A549 (cell line): Measurements from ENCODE around the gene SEPSECS. TPM values are rescaled to one million over a fixed set of nuclear protein-coding genes. Genes with fewer than 3 reads are reported as not detected.

Source experiments
- ATAC-seq, 2 experiments: fragments of 200-7000 bp in 1 of 2; fragments of >200 bp in 1 of 2; cut with Nextera tagmentation in 1 of 2; cut with Tn5 transposase in 1 of 2; 3 replicates each; pipeline versions ENCODE4 v1.8.0 to v1.9.1; 2018 to 2020; ENCODE audit warnings: mild to moderate bottlenecking in 1 of 2, moderate library complexity in 1 of 2
- CTCF ChIA-PET: fragments of 300-600 bp; sonication (Branson Sonifier 250); formaldehyde crosslinking; extraction: SDS; loops from one replicate; lab custom pipeline; 2021; ENCODE audit warnings: antibody characterized with exemption, inconsistent platforms; lab: Yijun Ruan, JAX
- POLR2A ChIA-PET: fragments of 350-600 bp; formaldehyde crosslinking; extraction: SDS; loops from one replicate; lab custom pipeline; 2021; ENCODE audit warnings: antibody characterized with exemption, inconsistent platforms; lab: Yijun Ruan, JAX
- DNase-seq, 2 experiments: peaks; one replicate each; pipeline versions ENCODE4 v3.0.0 to v3.0.0-alpha.2; 2011 to 2016; ENCODE audit warnings: low read depth in 1 of 2, low spot score in 1 of 2
- FAIRE-seq: peaks from 2 replicates; lab custom pipeline; 2011; peaks lifted over from hg19 to GRCh38; lab: Jason Lieb, UNC
- H3K27ac ChIP-seq, 2 experiments: fragments of >200 bp; sonication (Bioruptor Twin); formaldehyde crosslinking; 3 replicates each; pipeline ENCODE4 v1.5.1; 2016 to 2017
- H3K4me1 ChIP-seq: fragments of >200 bp; sonication (Bioruptor Twin); formaldehyde crosslinking; 3 replicates; pipeline ENCODE4 v1.6.1; 2016
- H3K4me2 ChIP-seq: fragments of >200 bp; sonication (Bioruptor Twin); formaldehyde crosslinking; 3 replicates; pipeline ENCODE4 v1.6.1; 2016
- H3K4me3 ChIP-seq: fragments of >200 bp; sonication (Bioruptor Twin); formaldehyde crosslinking; 3 replicates; pipeline ENCODE4 v1.5.1; 2016
- H3K9me3 ChIP-seq: fragments of >200 bp; sonication (Bioruptor Twin); formaldehyde crosslinking; 3 replicates; pipeline ENCODE4 v1.6.1; 2016
- BCL3 ChIP-seq: fragments of >200 bp; sonication (Bioruptor Twin); formaldehyde crosslinking; IDR thresholded peaks from 3 replicates; pipeline ENCODE4 v1.6.1; 2016
- BHLHE40 ChIP-seq: IDR thresholded peaks from 2 replicates; pipeline ENCODE4 v1.6.1; 2012; ENCODE audit warnings: low read depth, low read length, inconsistent platforms
- CBX2 ChIP-seq: fragments of 200-600 bp; sonication (generic); IDR thresholded peaks from 2 replicates; pipeline ENCODE4 v1.6.1; 2016; ENCODE audit warnings: low read depth, mild to moderate bottlenecking, borderline replicate concordance
- CEBPB ChIP-seq, 2 experiments: fragments of >200 bp in 1 of 2; sonication (Bioruptor Twin) in 1 of 2; formaldehyde crosslinking in 1 of 2; IDR thresholded peaks; 2 replicates each; pipeline ENCODE4 v1.6.1; 2012 to 2016
- CHD4 ChIP-seq: fragments of 200-600 bp; sonication (generic); IDR thresholded peaks from 2 replicates; pipeline ENCODE4 v1.6.1; 2016; ENCODE audit warnings: antibody characterized with exemption, mild to moderate bottlenecking, borderline replicate concordance
- E2F6 ChIP-seq: IDR thresholded peaks from 2 replicates; pipeline ENCODE4 v1.6.1; 2012; ENCODE audit warnings: low read depth, borderline replicate concordance
- ELK1 ChIP-seq: fragments of 150-350 bp; IDR thresholded peaks from 2 replicates; pipeline ENCODE4 v1.6.1; 2014; ENCODE audit warnings: low read depth, mild to moderate bottlenecking, low read length
- ESRRA ChIP-seq: fragments of 150-350 bp; IDR thresholded peaks from 2 replicates; pipeline ENCODE4 v1.6.1; 2014; ENCODE audit warnings: mild to moderate bottlenecking, low read length, borderline replicate concordance
- FOSL2 ChIP-seq, 2 experiments: fragments of 450-650 bp in 1 of 2; fragments of >200 bp in 1 of 2; sonication (Bioruptor Twin) in 1 of 2; formaldehyde crosslinking; IDR thresholded peaks; 2 replicates each; pipeline versions ENCODE4 v1.5.0 to v1.6.1; 2016 to 2020; ENCODE audit warnings: mild to moderate bottlenecking in 1 of 2, moderate library complexity in 1 of 2
- GATA3 ChIP-seq: IDR thresholded peaks from 2 replicates; pipeline ENCODE4 v1.6.1; 2012; ENCODE audit warnings: borderline replicate concordance
- HEYL ChIP-seq: fragments of 250-450 bp; sonication (Bioruptor Pico); IDR thresholded peaks from 2 replicates; pipeline ENCODE4 v1.8.0; 2021; ENCODE audit warnings: mild to moderate bottlenecking, moderate library complexity
- KDM1A ChIP-seq: fragments of 200-600 bp; sonication (generic); IDR thresholded peaks from 2 replicates; pipeline ENCODE4 v1.6.1; 2016; ENCODE audit warnings: low read depth, mild to moderate bottlenecking
- MAZ ChIP-seq: fragments of 150-350 bp; IDR thresholded peaks from 2 replicates; pipeline ENCODE4 v1.6.1; 2014; ENCODE audit warnings: antibody characterized with exemption, low read depth, low read length, borderline replicate concordance
- NPAS2 ChIP-seq: fragments of 250-450 bp; sonication (Bioruptor Pico); IDR thresholded peaks from 2 replicates; pipeline ENCODE4 v1.8.0; 2022; ENCODE audit warnings: mild to moderate bottlenecking, moderate library complexity, borderline replicate concordance
- NR3C1 ChIP-seq: fragments of >200 bp; sonication (Bioruptor Twin); formaldehyde crosslinking; IDR thresholded peaks from 3 replicates; pipeline ENCODE4 v1.6.1; 2017
- PHF8 ChIP-seq: fragments of 200-600 bp; sonication (generic); IDR thresholded peaks from 2 replicates; pipeline ENCODE4 v1.6.1; 2016; ENCODE audit warnings: low read depth, mild to moderate bottlenecking, antibody characterized with exemption, moderate library complexity, borderline replicate concordance
- POLR2A ChIP-seq: IDR thresholded peaks from 2 replicates; pipeline ENCODE4 v1.6.1; 2012; ENCODE audit warnings: mild to moderate bottlenecking, low read length
- POLR2AphosphoS2 ChIP-seq: conservative IDR thresholded peaks from 2 replicates; pipeline ENCODE4 v1.6.1; 2012; ENCODE audit warnings: low read length, improper control_type of control experiment, inconsistent platforms
- RARB ChIP-seq: fragments of 250-450 bp; sonication (Bioruptor Pico); IDR thresholded peaks from 2 replicates; pipeline ENCODE4 v1.8.0; 2021; ENCODE audit warnings: mild to moderate bottlenecking, moderate library complexity
- RCOR1 ChIP-seq: fragments of 150-350 bp; IDR thresholded peaks from 2 replicates; pipeline ENCODE4 v1.6.1; 2014; ENCODE audit warnings: antibody characterized with exemption, low read length, low read depth
- SREBF2 ChIP-seq: fragments of 450-650 bp; IDR thresholded peaks from 2 replicates; pipeline ENCODE4 v1.6.1; 2014; ENCODE audit warnings: mild to moderate bottlenecking, moderate library complexity
- TP53 ChIP-seq: fragments of 250-450 bp; sonication (Bioruptor Pico); IDR thresholded peaks from 2 replicates; pipeline ENCODE4 v1.5.0; 2021; ENCODE audit warnings: mild to moderate bottlenecking, moderate library complexity
- ZFP36 ChIP-seq: fragments of 450-650 bp; IDR thresholded peaks from 2 replicates; pipeline ENCODE4 v1.6.1; 2014; ENCODE audit warnings: borderline replicate concordance; ENCODE audit not compliant: partially characterized antibody
- WGBS: methylation state at CpG from one replicate; pipeline ENCODE4 v1.1.6; 2017; ENCODE audit errors: missing lambda C conversion rate; 5-methylcytosine and 5-hydroxymethylcytosine counted together
- polyA plus RNA-seq, 4 experiments: library from polyadenylated mRNA; depleted of rRNA in 3 of 4; stranded (reverse); fragments of >200 nt; fragmentation: RNase III in 1 of 4; extraction: RNeasy Plus Mini Kit Qiagen cat#74134 plus additional on column Dnase treatment in 1 of 4; gene quantifications; 2 replicates in 3 of 4; 3 replicates in 1 of 4; pipeline ENCODE4 v1.2.3, GENCODE V29; 2011 to 2017
- TF ChIP-seq, protein P1 (sequence below): fragments of 200-600 bp; sonication (generic); IDR thresholded peaks from 2 replicates; pipeline ENCODE4 v1.6.1; 2016; ENCODE audit warnings: antibody characterized with exemption, mild to moderate bottlenecking, moderate library complexity
- TF ChIP-seq, protein P2 (sequence below): IDR thresholded peaks from 2 replicates; pipeline ENCODE4 v1.6.1; 2012
- TF ChIP-seq, protein P3 (sequence below): fragments of >200 bp; sonication (Bioruptor Twin); formaldehyde crosslinking; IDR thresholded peaks from 3 replicates; pipeline ENCODE4 v1.5.1; 2016

Gene SEPSECS
- polyA plus RNA-seq, 2 of the 4 experiments (the other 2 are of a cell fraction), result 2.9 to 9.7 TPM

- TF ChIP-seq E2F6 (no peak), MAZ (no peak), POLR2AphosphoS2 (no peak), CEBPB (IDR thresholded peaks at IDR 0.05) (no peak), POLR2A (no peak), CBX2 (no peak), NR3C1 (no peak), KDM1A (no peak), BCL3 (no peak), NPAS2 (CRISPR knock-in tag) (no peak), SREBF2 (no peak), RARB (CRISPR knock-in tag) (no peak), GATA3 (no peak), ZFP36 (no peak), PHF8 (no peak), FOSL2 (IDR thresholded peaks at IDR 0.05) (no peak), FOSL2 (CRISPR knock-in tag; IDR thresholded peaks at IDR 0.05) (no peak), ESRRA (no peak)
- TF ChIP-seq, protein P1, sequence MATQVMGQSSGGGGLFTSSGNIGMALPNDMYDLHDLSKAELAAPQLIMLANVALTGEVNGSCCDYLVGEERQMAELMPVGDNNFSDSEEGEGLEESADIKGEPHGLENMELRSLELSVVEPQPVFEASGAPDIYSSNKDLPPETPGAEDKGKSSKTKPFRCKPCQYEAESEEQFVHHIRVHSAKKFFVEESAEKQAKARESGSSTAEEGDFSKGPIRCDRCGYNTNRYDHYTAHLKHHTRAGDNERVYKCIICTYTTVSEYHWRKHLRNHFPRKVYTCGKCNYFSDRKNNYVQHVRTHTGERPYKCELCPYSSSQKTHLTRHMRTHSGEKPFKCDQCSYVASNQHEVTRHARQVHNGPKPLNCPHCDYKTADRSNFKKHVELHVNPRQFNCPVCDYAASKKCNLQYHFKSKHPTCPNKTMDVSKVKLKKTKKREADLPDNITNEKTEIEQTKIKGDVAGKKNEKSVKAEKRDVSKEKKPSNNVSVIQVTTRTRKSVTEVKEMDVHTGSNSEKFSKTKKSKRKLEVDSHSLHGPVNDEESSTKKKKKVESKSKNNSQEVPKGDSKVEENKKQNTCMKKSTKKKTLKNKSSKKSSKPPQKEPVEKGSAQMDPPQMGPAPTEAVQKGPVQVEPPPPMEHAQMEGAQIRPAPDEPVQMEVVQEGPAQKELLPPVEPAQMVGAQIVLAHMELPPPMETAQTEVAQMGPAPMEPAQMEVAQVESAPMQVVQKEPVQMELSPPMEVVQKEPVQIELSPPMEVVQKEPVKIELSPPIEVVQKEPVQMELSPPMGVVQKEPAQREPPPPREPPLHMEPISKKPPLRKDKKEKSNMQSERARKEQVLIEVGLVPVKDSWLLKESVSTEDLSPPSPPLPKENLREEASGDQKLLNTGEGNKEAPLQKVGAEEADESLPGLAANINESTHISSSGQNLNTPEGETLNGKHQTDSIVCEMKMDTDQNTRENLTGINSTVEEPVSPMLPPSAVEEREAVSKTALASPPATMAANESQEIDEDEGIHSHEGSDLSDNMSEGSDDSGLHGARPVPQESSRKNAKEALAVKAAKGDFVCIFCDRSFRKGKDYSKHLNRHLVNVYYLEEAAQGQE, result no peak
- TF ChIP-seq, protein P2, sequence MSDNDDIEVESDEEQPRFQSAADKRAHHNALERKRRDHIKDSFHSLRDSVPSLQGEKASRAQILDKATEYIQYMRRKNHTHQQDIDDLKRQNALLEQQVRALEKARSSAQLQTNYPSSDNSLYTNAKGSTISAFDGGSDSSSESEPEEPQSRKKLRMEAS, result no peak
- H3K27ac ChIP-seq, result no peak overlapping the region
- no peaks in the 10 kb centered on the region for H3K9me3 ChIP-seq
- no peak overlapping the region for H3K4me2 ChIP-seq
- no peak for DNase-seq
- FAIRE-seq, result no peak
- WGBS, result 89% methylated on average over 4 of the region's 4 CpGs
- POLR2A ChIA-PET, result no interaction called here
- CTCF ChIA-PET, result interaction anchor here (1.1 kb wide), 1 partner anchor 10 kb away, joined by 3 read pairs; no protein-coding TSS in a partner anchor
- no peak overlapping the region for H3K4me3 ChIP-seq
- no peaks in the 10 kb centered on the region for H3K4me1 ChIP-seq
- ATAC-seq, result no peak
Measured at GRCh38 chr4:25154594-25155265, 5.5 kb downstream of the SEPSECS start.

- no peak for FAIRE-seq
- H3K27ac ChIP-seq, result no peak overlapping the region
- ChIA-PET CTCF (interaction anchor here (1.1 to 2.2 kb wide), 2 partner anchors 166 to 670 kb away, joined by 3 to 19 read pairs; no protein-coding TSS in a partner anchor), POLR2A (no interaction called here)
- no peaks in the 10 kb centered on the region for H3K4me1 ChIP-seq
- WGBS, result 64% methylated on average over 1 of the region's 1 CpG
- H3K4me3 ChIP-seq, result no peak overlapping the region
- DNase-seq, result no peak
- no peak for ATAC-seq
- H3K4me2 ChIP-seq, result no peak overlapping the region
- H3K9me3 ChIP-seq, result no peaks in the 10 kb centered on the region
- TF ChIP-seq SREBF2, result no peak
- TF ChIP-seq BHLHE40, result no peak
- TF ChIP-seq, protein P3, sequence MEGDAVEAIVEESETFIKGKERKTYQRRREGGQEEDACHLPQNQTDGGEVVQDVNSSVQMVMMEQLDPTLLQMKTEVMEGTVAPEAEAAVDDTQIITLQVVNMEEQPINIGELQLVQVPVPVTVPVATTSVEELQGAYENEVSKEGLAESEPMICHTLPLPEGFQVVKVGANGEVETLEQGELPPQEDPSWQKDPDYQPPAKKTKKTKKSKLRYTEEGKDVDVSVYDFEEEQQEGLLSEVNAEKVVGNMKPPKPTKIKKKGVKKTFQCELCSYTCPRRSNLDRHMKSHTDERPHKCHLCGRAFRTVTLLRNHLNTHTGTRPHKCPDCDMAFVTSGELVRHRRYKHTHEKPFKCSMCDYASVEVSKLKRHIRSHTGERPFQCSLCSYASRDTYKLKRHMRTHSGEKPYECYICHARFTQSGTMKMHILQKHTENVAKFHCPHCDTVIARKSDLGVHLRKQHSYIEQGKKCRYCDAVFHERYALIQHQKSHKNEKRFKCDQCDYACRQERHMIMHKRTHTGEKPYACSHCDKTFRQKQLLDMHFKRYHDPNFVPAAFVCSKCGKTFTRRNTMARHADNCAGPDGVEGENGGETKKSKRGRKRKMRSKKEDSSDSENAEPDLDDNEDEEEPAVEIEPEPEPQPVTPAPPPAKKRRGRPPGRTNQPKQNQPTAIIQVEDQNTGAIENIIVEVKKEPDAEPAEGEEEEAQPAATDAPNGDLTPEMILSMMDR, result no peak
- TF ChIP-seq RCOR1, result no peak
- TF ChIP-seq E2F6, result no peak
- TF ChIP-seq ESRRA, result no peak
- TF ChIP-seq ELK1, result no peak
- TF ChIP-seq HEYL, result no peak
- TF ChIP-seq CHD4, result no peak
- TF ChIP-seq CBX2, result no peak
- TF ChIP-seq TP53 (CRISPR knock-in tag), result no peak
- TF ChIP-seq, all 56 proteins: peak for 0
Measured at GRCh38 chr4:25146076-25146475, 14.2 kb downstream of the SEPSECS start.
